Measurements from ENCODE around the gene SLC25A48.

DNA sequence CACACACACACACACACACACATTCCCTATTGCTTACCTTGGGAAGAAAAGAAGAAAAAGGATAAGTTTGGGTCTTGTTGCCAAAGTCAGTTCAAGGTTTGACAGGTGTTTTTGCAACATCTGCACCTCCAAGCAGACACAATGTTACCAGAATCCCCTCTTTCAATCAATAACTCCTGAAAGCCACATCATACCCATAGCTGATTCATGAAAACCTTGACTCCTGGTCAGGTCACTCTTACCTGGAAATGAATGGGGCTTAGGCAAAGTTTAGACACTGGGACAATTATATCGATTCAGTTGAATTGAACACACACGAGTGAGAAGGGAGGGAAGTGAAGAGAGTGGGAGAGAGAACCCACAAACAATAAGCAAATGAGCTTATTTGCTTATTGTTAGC is 34.2 kb downstream of the SLC25A48 start:
- TF ChIP-seq CTCF (conservative IDR thresholded peaks at IDR 0.05; ENCODE audit: low read depth, low read length) (no peak), EZH2 (IDR thresholded peaks at IDR 0.05; ENCODE audit: borderline replicate concordance, low read depth, low read length, poor library complexity, severe bottlenecking) (no peak)

Data from A673 (cell line).